Keratinocyte (primary cell): ENCODE results near the gene CRHBP.

Source experiments
- EZH2 ChIP-seq: IDR thresholded peaks from one replicate; pipeline ENCODE4 v1.6.1; 2012; ENCODE audit warnings: inconsistent platforms, mild to moderate bottlenecking, low read length, moderate library complexity
- TF ChIP-seq, protein P1 (sequence below), 3 experiments: IDR thresholded peaks in 1 of 3; conservative IDR thresholded peaks in 1 of 3; optimal IDR thresholded peaks in 1 of 3; 2 replicates in 2 of 3; 3 replicates in 1 of 3; pipeline versions ENCODE3 to v1.5.1; 2011; ENCODE audit warnings: low read length in 3 of 3, mild to moderate bottlenecking in 3 of 3, moderate library complexity in 2 of 3, control low read depth in 1 of 3, inconsistent platforms in 1 of 3; ENCODE audit not compliant: insufficient read depth in 2 of 3; ENCODE audit errors: extremely low read depth in 1 of 3

DNA sequence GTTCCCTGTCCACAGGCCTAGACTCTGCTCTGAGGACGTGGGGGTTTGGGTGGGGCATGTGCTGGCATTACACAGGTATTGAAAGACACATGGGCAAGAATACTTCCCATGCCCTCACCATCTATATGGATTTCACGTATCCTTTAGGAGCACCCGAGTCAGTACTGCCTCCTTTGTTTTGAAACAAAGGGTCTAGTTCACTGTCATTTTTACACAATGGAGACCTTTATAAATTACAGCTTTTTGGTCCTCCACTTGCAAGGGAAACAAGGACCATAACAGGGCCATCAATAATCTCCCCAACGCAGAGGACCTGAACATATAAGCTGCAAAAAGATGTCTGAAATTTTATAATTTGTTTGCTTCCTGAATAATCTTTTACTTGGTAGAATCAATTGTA, 24.9 kb upstream of the CRHBP start:
- TF ChIP-seq, protein P1, sequence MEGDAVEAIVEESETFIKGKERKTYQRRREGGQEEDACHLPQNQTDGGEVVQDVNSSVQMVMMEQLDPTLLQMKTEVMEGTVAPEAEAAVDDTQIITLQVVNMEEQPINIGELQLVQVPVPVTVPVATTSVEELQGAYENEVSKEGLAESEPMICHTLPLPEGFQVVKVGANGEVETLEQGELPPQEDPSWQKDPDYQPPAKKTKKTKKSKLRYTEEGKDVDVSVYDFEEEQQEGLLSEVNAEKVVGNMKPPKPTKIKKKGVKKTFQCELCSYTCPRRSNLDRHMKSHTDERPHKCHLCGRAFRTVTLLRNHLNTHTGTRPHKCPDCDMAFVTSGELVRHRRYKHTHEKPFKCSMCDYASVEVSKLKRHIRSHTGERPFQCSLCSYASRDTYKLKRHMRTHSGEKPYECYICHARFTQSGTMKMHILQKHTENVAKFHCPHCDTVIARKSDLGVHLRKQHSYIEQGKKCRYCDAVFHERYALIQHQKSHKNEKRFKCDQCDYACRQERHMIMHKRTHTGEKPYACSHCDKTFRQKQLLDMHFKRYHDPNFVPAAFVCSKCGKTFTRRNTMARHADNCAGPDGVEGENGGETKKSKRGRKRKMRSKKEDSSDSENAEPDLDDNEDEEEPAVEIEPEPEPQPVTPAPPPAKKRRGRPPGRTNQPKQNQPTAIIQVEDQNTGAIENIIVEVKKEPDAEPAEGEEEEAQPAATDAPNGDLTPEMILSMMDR (optimal IDR thresholded peaks at IDR 0.05 in 1 of 3, IDR thresholded peaks at IDR 0.05 in 1 of 3, conservative IDR thresholded peaks at IDR 0.05 in 1 of 3; ENCODE audit: extremely low read depth in 1 of 3, insufficient read depth in 2 of 3, low read length in 3 of 3): no peak
- TF ChIP-seq EZH2: no peak
